ENCODE results near the gene BNIP5. TPM values are rescaled to one million over a fixed set of nuclear protein-coding genes. Genes with fewer than 3 reads are reported as not detected.

The BNIP5 gene
- total and polyA plus RNA-seq, 2 experiments from 2014 or later: 0.12 TPM; not detected in 1

DNA sequence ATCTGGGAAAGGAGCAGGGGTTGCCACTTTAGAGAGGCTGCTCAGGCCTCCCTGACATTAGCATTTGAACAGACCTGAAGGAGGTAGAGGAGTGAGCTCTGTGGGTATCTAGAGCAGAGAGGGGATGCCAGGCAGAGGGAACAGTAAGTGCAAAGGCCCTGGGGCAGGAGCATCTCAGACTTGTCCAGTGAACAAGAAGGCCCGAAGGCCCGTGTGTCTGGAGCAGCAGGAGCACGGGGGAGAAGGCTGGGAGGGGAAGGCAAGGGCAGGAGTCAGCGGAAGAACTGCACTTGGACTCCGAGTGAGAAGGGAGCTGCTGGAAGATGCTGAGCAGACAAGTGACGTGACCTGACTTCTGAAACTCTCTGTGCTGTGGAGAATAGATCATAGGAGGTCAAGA, 35.4 kb upstream of the BNIP5 start:
- Histone ChIP-seq H3K4me1 (ENCODE audit: low read depth) (no peaks in the 10 kb centered on the region), H3K4me3 (no peak overlapping the region), H3K9me3 (ENCODE audit: low read depth) (no peaks in the 10 kb centered on the region), H3K36me3 (no peaks in the 10 kb centered on the region), H3K27ac (no peak overlapping the region), H3K27me3 (peaks cover 5% of the 10 kb centered on the region)
- DNase-seq (ENCODE audit: low read depth in 1 of 2, low spot score in 1 of 2): no peak
- TF ChIP-seq, protein P1, sequence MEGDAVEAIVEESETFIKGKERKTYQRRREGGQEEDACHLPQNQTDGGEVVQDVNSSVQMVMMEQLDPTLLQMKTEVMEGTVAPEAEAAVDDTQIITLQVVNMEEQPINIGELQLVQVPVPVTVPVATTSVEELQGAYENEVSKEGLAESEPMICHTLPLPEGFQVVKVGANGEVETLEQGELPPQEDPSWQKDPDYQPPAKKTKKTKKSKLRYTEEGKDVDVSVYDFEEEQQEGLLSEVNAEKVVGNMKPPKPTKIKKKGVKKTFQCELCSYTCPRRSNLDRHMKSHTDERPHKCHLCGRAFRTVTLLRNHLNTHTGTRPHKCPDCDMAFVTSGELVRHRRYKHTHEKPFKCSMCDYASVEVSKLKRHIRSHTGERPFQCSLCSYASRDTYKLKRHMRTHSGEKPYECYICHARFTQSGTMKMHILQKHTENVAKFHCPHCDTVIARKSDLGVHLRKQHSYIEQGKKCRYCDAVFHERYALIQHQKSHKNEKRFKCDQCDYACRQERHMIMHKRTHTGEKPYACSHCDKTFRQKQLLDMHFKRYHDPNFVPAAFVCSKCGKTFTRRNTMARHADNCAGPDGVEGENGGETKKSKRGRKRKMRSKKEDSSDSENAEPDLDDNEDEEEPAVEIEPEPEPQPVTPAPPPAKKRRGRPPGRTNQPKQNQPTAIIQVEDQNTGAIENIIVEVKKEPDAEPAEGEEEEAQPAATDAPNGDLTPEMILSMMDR (IDR thresholded peaks at IDR 0.05; ENCODE audit: low read depth, low read length): no peak

DNA sequence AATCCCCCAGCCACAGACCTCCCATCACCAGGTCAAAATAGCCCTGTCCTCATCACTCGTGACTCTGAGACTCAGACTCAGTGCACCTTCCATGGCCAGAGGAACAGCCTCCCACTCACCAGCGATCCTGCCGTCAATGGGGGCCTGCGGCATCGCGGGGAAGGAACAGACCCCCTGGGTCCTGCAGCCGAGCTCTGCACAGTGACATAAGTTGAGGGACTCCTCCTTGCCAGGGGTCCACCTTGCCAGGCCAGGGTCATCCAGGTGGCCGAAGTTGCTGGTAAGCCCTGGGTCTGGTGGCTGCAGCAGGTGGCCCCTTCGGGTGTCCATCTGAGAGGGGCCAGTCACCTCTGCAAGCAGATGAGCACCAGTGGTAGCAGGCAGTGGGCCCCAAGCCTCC, 34.5 kb upstream of the BNIP5 start:
- Histone ChIP-seq H3K9me3 (ENCODE audit: low read depth) (no peaks in the 10 kb centered on the region), H3K27me3 (peaks cover 5% of the 10 kb centered on the region), H3K36me3 (no peaks in the 10 kb centered on the region), H3K4me3 (no peak overlapping the region), H3K4me1 (ENCODE audit: low read depth) (no peaks in the 10 kb centered on the region), H3K27ac (no peak overlapping the region)
- no peak for DNase-seq (ENCODE audit: low read depth in 1 of 2, low spot score in 1 of 2)
- TF ChIP-seq, protein P1 (IDR thresholded peaks at IDR 0.05; ENCODE audit: low read depth, low read length): no peak

DNA sequence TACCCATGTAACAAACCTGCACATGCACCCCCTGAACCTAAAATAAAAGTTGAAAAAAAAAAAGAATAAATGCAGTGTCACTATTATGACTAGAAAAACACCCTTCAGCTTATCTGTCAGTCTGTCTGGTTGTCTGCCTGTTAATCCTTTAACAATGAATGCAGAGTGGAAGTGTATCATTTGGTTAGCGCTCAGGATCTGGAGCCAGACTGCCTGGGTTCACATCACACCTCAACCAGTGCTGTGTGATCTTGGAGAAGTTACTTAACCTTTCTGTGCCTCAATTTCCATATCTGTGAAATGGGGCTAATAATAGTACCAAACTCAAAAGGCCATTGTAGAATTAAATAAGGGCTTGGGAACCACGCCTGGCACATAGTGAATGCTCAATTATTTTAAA, 34.0 kb upstream of the BNIP5 start:
- Histone ChIP-seq H3K4me3 (no peak overlapping the region), H3K36me3 (no peaks in the 10 kb centered on the region), H3K9me3 (ENCODE audit: low read depth) (no peaks in the 10 kb centered on the region), H3K4me1 (ENCODE audit: low read depth) (no peaks in the 10 kb centered on the region), H3K27me3 (peaks cover 5% of the 10 kb centered on the region), H3K27ac (no peak overlapping the region)
- TF ChIP-seq, protein P1 (IDR thresholded peaks at IDR 0.05; ENCODE audit: low read depth, low read length): no peak
- no peak for DNase-seq (ENCODE audit: low read depth in 1 of 2, low spot score in 1 of 2)

DNA sequence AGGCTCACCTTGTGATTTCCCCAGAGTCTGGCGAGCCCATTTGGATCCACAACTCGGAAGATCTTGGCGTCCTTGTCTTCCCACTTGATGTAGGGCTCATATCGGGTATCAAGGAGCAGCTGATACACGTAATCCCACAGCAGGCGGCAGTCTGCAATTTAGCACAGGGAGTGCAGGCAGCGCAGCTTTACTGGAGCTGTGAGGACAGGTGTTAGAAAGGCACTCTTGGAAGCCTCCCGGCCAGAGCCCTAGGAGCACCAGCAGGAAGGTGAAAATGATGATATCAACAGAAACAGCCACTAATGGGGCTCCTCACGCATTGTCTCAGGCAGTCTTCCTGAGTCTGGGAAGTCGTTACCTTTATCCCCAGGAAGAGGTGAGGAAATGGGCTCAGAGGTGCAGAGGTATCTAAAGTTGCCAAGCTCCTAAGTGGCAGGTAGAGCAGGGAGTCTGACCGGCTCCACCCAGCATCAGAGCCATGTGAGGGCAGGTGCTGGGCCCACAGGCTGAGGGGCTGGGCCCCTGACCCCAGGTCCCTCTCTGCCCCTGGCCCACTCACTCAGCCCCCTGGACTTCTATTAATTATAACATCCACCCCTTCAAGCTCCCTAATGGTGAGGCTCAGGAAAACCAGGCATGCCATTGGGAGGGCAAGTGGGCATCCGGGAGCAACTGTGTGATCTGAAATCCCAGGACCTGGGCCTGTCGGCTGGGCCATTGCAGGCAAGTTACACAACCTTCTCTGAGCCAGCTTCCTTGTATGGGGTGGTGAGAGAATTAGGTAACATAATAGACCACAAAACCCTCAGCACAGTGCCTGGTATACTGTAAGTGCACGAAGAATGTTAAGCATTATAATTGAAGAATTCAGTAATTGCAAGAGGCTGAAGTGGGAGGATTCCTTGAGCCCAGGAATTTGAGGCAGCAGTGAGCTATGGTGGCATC, 32.5 kb upstream of the BNIP5 start:
- TF ChIP-seq, protein P1 (IDR thresholded peaks at IDR 0.05; ENCODE audit: low read depth, low read length): no peak
- Histone ChIP-seq H3K9me3 (ENCODE audit: low read depth) (no peaks in the 10 kb centered on the region), H3K4me3 (no peak overlapping the region), H3K27me3 (peaks cover 5% of the 10 kb centered on the region), H3K27ac (no peak overlapping the region), H3K36me3 (no peaks in the 10 kb centered on the region), H3K4me1 (ENCODE audit: low read depth) (no peaks in the 10 kb centered on the region)
- peak in 1 of 2 donors; percentile 92 for DNase-seq (ENCODE audit: low read depth in 1 of 2, low spot score in 1 of 2)

DNA sequence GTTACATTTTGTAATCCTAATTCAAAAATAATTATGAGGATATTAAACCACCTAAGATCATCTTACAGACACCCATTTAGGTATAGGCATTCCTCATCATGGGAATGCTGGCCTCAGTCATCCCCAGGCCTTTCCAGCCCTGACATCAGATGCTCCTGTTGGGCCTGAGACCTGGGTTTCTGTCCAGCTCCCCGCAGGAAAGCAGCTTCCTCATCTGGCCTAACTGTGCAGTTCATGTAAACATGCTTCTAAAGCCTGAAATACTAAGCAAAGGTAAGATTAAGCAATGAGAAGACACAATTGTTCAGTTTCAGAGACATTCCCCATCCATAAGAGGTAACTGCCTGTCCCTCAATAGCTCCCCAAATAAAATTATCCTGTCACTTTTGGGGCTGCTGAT, 31.7 kb upstream of the BNIP5 start:
- Histone ChIP-seq H3K9me3 (ENCODE audit: low read depth) (no peaks in the 10 kb centered on the region), H3K4me1 (ENCODE audit: low read depth) (no peaks in the 10 kb centered on the region), H3K27me3 (peaks cover 4% of the 10 kb centered on the region), H3K27ac (no peak overlapping the region), H3K4me3 (no peak overlapping the region), H3K36me3 (no peaks in the 10 kb centered on the region)
- DNase-seq (ENCODE audit: low read depth in 1 of 2, low spot score in 1 of 2): no peak
- TF ChIP-seq, protein P1 (IDR thresholded peaks at IDR 0.05; ENCODE audit: low read depth, low read length): no peak
